Activated naive CD4-positive, alpha-beta T cell treated with anti-CD3 and anti-CD28 coated beads for 36 hours (primary cell): Measurements from ENCODE around the gene PRR5L. TPM values are rescaled to one million over a fixed set of nuclear protein-coding genes. Genes with fewer than 3 reads are reported as not detected.

ENCODE experiments used
- CTCF ChIA-PET: fragments of 350-600 bp; sonication (Branson Sonifier 250); formaldehyde crosslinking; loops from one replicate; lab custom pipeline; 2021; ENCODE audit warnings: antibody characterized with exemption; lab: Charles Lee
- DNase-seq: peaks from one replicate; pipeline ENCODE4 v3.0.0-alpha.2; 2020
- H3K27ac Mint-ChIP-seq: one replicate; pipeline ENCODE4 v1.8.0; 2021; ENCODE audit warnings: mild to moderate bottlenecking, mixed read lengths
- H3K27me3 Mint-ChIP-seq: one replicate; pipeline ENCODE4 v1.8.0; 2021; ENCODE audit warnings: low read depth, mixed read lengths
- H3K36me3 Mint-ChIP-seq: one replicate; pipeline ENCODE4 v1.8.0; 2021; ENCODE audit warnings: low read depth, mixed read lengths
- H3K4me1 Mint-ChIP-seq: one replicate; pipeline ENCODE4 v1.8.0; 2021; ENCODE audit warnings: low read depth, mixed read lengths
- H3K4me3 Mint-ChIP-seq: one replicate; pipeline ENCODE4 v1.8.0; 2021; ENCODE audit warnings: mild to moderate bottlenecking, moderate library complexity, mixed read lengths
- H3K9me3 Mint-ChIP-seq: one replicate; pipeline ENCODE4 v1.8.0; 2021; ENCODE audit warnings: mixed read lengths
- intact Hi-C: fragments of 100-400 bp; cut with micrococcal nuclease; formaldehyde crosslinking; loops from one replicate; pipeline ENCODE4 v1.15.1; 2023
- total RNA-seq, 2 experiments: library from RNA; stranded (reverse); gene quantifications; one replicate each; pipeline ENCODE4 v1.2.3, GENCODE V29; 2021

Gene PRR5L
- total RNA-seq, 2 experiments from 2014 or later = 11.2 to 13.1 TPM

GRCh38 chr11:36402568-36403170 is 106.6 kb downstream of the PRR5L start:
- CTCF ChIA-PET = interaction anchor here (0.7 to 1.1 kb wide), 2 partner anchors 13 to 90 kb away, joined by 3 read pairs; no protein-coding TSS in a partner anchor
- Mint-ChIP-seq H3K4me3 (no peak overlapping the region), H3K4me1 (peaks cover 21% of the 10 kb centered on the region), H3K27ac (no peak overlapping the region), H3K9me3 (no peaks in the 10 kb centered on the region), H3K27me3 (peaks cover 2% of the 10 kb centered on the region), H3K36me3 (peaks cover 5% of the 10 kb centered on the region)
- DNase-seq = no peak
- intact Hi-C loops = no loop called here

- H3K27me3 Mint-ChIP-seq = no peaks in the 10 kb centered on the region
- CTCF ChIA-PET = interaction anchor here (0.7 kb wide), 1 partner anchor 12 kb away, joined by 3 read pairs; no protein-coding TSS in a partner anchor
- H3K4me3 Mint-ChIP-seq = no peak overlapping the region
- H3K9me3 Mint-ChIP-seq = no peaks in the 10 kb centered on the region
- peaks cover 6% of the 10 kb centered on the region for H3K36me3 Mint-ChIP-seq
- peaks cover 29% of the 10 kb centered on the region for H3K4me1 Mint-ChIP-seq
- intact Hi-C loops = no loop called here
- H3K27ac Mint-ChIP-seq = no peak overlapping the region
- DNase-seq = no peak
Observed at GRCh38 chr11:36403661-36404060, 107.6 kb downstream of the PRR5L start.

- Mint-ChIP-seq H3K36me3 (peaks cover 6% of the 10 kb centered on the region), H3K27ac (no peak overlapping the region), H3K27me3 (no peaks in the 10 kb centered on the region), H3K9me3 (no peaks in the 10 kb centered on the region), H3K4me1 (peaks cover 41% of the 10 kb centered on the region), H3K4me3 (no peak overlapping the region)
- CTCF ChIA-PET = no interaction called here
- no peak for DNase-seq
- intact Hi-C loops = no loop called here
Observed at GRCh38 chr11:36404831-36405230, 108.7 kb downstream of the PRR5L start.

- Mint-ChIP-seq H3K4me3 (no peak overlapping the region), H3K36me3 (peaks cover 10% of the 10 kb centered on the region)
Observed at GRCh38 chr11:36405585-36406367, 109.7 kb downstream of the PRR5L start.

GRCh38 chr11:36407356-36407755 is 111.3 kb downstream of the PRR5L start:
- H3K4me1 Mint-ChIP-seq = peaks cover 44% of the 10 kb centered on the region
- no peak for DNase-seq

More at GRCh38 chr11:36405585-36406367, 109.7 kb downstream of the PRR5L start:
- intact Hi-C loops = no loop called here
- H3K4me1 Mint-ChIP-seq = peaks cover 40% of the 10 kb centered on the region
- H3K9me3 Mint-ChIP-seq = no peaks in the 10 kb centered on the region
- peak overlapping the region; percentile 25 for H3K27ac Mint-ChIP-seq
- DNase-seq = no peak
- H3K27me3 Mint-ChIP-seq = no peaks in the 10 kb centered on the region
- CTCF ChIA-PET = no interaction called here

GRCh38 chr11:36408498-36409136 is 112.5 kb downstream of the PRR5L start:
- Mint-ChIP-seq H3K27me3 (no peaks in the 10 kb centered on the region), H3K4me3 (peak overlapping the region; percentile 10), H3K4me1 (peaks cover 44% of the 10 kb centered on the region), H3K9me3 (no peaks in the 10 kb centered on the region), H3K36me3 (peaks cover 7% of the 10 kb centered on the region), H3K27ac (peak overlapping the region; percentile 87)
- no peak for DNase-seq
- CTCF ChIA-PET = interaction anchor here (1.2 kb wide), 1 partner anchor 60 kb away, joined by 3 read pairs; no protein-coding TSS in a partner anchor
- intact Hi-C loops = loop anchor here (1.0 to 2.0 kb wide), 6 partner anchors 13 to 54 kb away; no protein-coding TSS in a partner anchor

More at GRCh38 chr11:36407356-36407755, 111.3 kb downstream of the PRR5L start:
- intact Hi-C loops = no loop called here
- Mint-ChIP-seq H3K36me3 (peaks cover 7% of the 10 kb centered on the region), H3K27ac (peak overlapping the region; percentile 21), H3K9me3 (no peaks in the 10 kb centered on the region), H3K4me3 (no peak overlapping the region), H3K27me3 (no peaks in the 10 kb centered on the region)
- CTCF ChIA-PET = interaction anchor here (0.8 kb wide), 2 partner anchors 13 to 86 kb away, joined by 3 read pairs; no protein-coding TSS in a partner anchor

- intact Hi-C loops = loop anchor here (1.0 to 2.0 kb wide), 6 partner anchors 12 to 55 kb away; no protein-coding TSS in a partner anchor
- peak; percentile 68 for DNase-seq
- peak overlapping the region; percentile 87 for H3K27ac Mint-ChIP-seq
- no peaks in the 10 kb centered on the region for H3K27me3 Mint-ChIP-seq
- CTCF ChIA-PET = interaction anchor here (1.2 kb wide), 1 partner anchor 59 kb away, joined by 3 read pairs; no protein-coding TSS in a partner anchor
- peaks cover 44% of the 10 kb centered on the region for H3K4me1 Mint-ChIP-seq
- H3K9me3 Mint-ChIP-seq = no peaks in the 10 kb centered on the region
- H3K4me3 Mint-ChIP-seq = peak overlapping the region; percentile 10
- H3K36me3 Mint-ChIP-seq = peaks cover 5% of the 10 kb centered on the region
Observed at GRCh38 chr11:36409152-36409816, 113.2 kb downstream of the PRR5L start.

- H3K9me3 Mint-ChIP-seq = no peaks in the 10 kb centered on the region
- DNase-seq = peak; percentile 19
- peak overlapping the region; percentile 25 for H3K27ac Mint-ChIP-seq
- peaks cover 42% of the 10 kb centered on the region for H3K4me1 Mint-ChIP-seq
- no peak overlapping the region for H3K4me3 Mint-ChIP-seq
- no peaks in the 10 kb centered on the region for H3K27me3 Mint-ChIP-seq
- intact Hi-C loops = no loop called here
- H3K36me3 Mint-ChIP-seq = peaks cover 5% of the 10 kb centered on the region
- CTCF ChIA-PET = interaction anchor here (0.8 to 2.0 kb wide), 5 partner anchors 34 to 82 kb away, joined by 3 to 7 read pairs (median 4); no protein-coding TSS in a partner anchor
Observed at GRCh38 chr11:36411202-36411640, 115.1 kb downstream of the PRR5L start.

- Mint-ChIP-seq H3K36me3 (peaks cover 4% of the 10 kb centered on the region), H3K9me3 (no peaks in the 10 kb centered on the region), H3K27ac (no peak overlapping the region), H3K4me1 (peaks cover 35% of the 10 kb centered on the region), H3K27me3 (no peaks in the 10 kb centered on the region), H3K4me3 (no peak overlapping the region)
- DNase-seq = no peak
- CTCF ChIA-PET = interaction anchor here (1.0 to 2.0 kb wide), 4 partner anchors 40 to 121 kb away, joined by 3 to 8 read pairs (median 4); no protein-coding TSS in a partner anchor
- intact Hi-C loops = no loop called here
Observed at GRCh38 chr11:36412781-36413383, 116.8 kb downstream of the PRR5L start.

- CTCF ChIA-PET = no interaction called here
- intact Hi-C loops = no loop called here
- DNase-seq = no peak
- H3K4me3 Mint-ChIP-seq = no peak overlapping the region
- no peaks in the 10 kb centered on the region for H3K36me3 Mint-ChIP-seq
- peaks cover 14% of the 10 kb centered on the region for H3K4me1 Mint-ChIP-seq
- no peaks in the 10 kb centered on the region for H3K9me3 Mint-ChIP-seq
- H3K27ac Mint-ChIP-seq = peak overlapping the region; percentile 19
- H3K27me3 Mint-ChIP-seq = peaks cover 11% of the 10 kb centered on the region
Observed at GRCh38 chr11:36417154-36417553, 121.1 kb downstream of the PRR5L start.

- Mint-ChIP-seq H3K27ac (no peak overlapping the region), H3K4me1 (peaks cover 14% of the 10 kb centered on the region), H3K27me3 (peaks cover 28% of the 10 kb centered on the region), H3K9me3 (no peaks in the 10 kb centered on the region), H3K4me3 (no peak overlapping the region), H3K36me3 (peaks cover 3% of the 10 kb centered on the region)
- intact Hi-C loops = loop anchor here (2.0 to 5.0 kb wide), 3 partner anchors 21 to 65 kb away; no protein-coding TSS in a partner anchor
- no peak for DNase-seq
- CTCF ChIA-PET = interaction anchor here (1.1 to 2.1 kb wide), 2 partner anchors 13 to 73 kb away, joined by 3 to 8 read pairs; no protein-coding TSS in a partner anchor
Observed at GRCh38 chr11:36419791-36420424, 123.8 kb downstream of the PRR5L start.
